ENCODE measurements around the gene FA2H. TPM values are rescaled to one million over a fixed set of nuclear protein-coding genes. Genes with fewer than 3 reads are reported as not detected.

The FA2H gene
- total and polyA plus RNA-seq, 5 donors from 2014 or later = 1.8 TPM; not detected in 4

DNA sequence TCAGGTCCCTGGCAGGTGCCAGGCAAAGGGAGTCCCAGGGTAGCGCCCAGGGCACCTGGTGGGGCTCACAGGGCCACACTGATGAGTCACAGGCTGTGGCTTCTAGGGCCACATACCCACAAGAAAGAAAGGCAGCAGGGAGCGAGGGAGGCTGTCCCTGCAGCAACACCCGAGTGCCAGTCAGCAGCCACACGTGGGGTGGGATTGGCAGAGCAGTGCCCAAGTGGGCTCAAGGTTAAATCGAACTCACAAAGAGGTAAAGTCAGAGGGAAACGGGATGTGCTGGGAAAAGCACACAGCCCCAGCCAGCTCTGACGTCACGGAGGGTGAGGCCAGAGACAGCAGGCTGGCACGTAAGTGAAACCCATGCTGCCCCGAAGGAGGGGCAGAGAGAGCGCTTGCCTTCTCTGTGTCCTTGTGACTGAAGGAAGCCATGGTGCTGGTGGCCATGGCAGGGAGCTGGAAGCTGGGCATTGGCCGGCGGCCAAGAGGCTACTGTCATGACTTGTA, 33.8 kb downstream of the FA2H start:
- H3K36me3 Mint-ChIP-seq = no peaks in the 10 kb centered on the region
- no peak overlapping the region for H3K4me3 ChIP-seq (ENCODE audit: low read depth, low read length)
- H3K36me3 ChIP-seq (ENCODE audit: control insufficient read depth, insufficient read depth, low read length) = no peaks in the 10 kb centered on the region
- H3K4me3 Mint-ChIP-seq = no peak overlapping the region
- H3K4me1 ChIP-seq (ENCODE audit: control insufficient read depth, insufficient read depth, low read length, poor library complexity, severe bottlenecking) = no peaks in the 10 kb centered on the region
- ATAC-seq (ENCODE audit: low read depth in 2 of 2) = no peak
- no peak overlapping the region for H3K27ac Mint-ChIP-seq
- no peaks in the 10 kb centered on the region for H3K4me1 Mint-ChIP-seq
- H3K27ac ChIP-seq (ENCODE audit: insufficient read depth, low read length, poor library complexity, severe bottlenecking) = no peak overlapping the region
- peaks cover 4% of the 10 kb centered on the region for H3K27me3 Mint-ChIP-seq
- no peaks in the 10 kb centered on the region for H3K9me3 Mint-ChIP-seq
- DNase-seq = no peak
- H3K9me3 ChIP-seq (ENCODE audit: control insufficient read depth in 2 of 2, low read length in 2 of 2) = no peaks in the 10 kb centered on the region
- no peaks in the 10 kb centered on the region for H3K27me3 ChIP-seq (ENCODE audit: control insufficient read depth, insufficient read depth, low read length)

DNA sequence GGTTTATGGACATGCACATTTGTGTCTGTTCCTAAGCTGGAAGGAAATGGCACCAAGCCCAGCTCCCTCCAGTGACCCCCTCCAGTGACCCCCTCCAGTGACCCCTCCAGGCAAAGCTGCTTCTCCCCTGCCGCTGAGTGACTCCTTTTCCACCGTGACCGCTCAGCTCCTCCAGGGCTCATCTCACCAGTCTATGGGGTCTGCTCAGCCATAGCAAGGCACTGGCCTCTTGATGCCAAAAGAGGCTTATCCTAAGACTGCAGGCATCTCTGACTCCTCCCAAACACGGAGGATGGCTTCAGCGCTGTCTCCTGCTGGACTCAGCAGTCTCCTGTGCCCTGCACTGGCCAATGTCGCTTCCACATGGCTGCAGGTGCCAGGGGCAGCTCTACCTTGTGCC, 35.3 kb downstream of the FA2H start:
- Mint-ChIP-seq H3K4me1 (no peaks in the 10 kb centered on the region), H3K4me3 (no peak overlapping the region), H3K36me3 (no peaks in the 10 kb centered on the region), H3K27ac (no peak overlapping the region), H3K27me3 (peaks cover 4% of the 10 kb centered on the region), H3K9me3 (peaks cover 0 to 1% (median 0%) of the 10 kb centered on the region in 7 donors)
- Histone ChIP-seq H3K27ac (ENCODE audit: insufficient read depth, low read length, poor library complexity, severe bottlenecking) (no peak overlapping the region), H3K36me3 (ENCODE audit: control insufficient read depth, insufficient read depth, low read length) (no peaks in the 10 kb centered on the region), H3K4me3 (ENCODE audit: low read depth, low read length) (no peak overlapping the region), H3K4me1 (ENCODE audit: control insufficient read depth, insufficient read depth, low read length, poor library complexity, severe bottlenecking) (no peaks in the 10 kb centered on the region), H3K9me3 (ENCODE audit: control insufficient read depth in 2 of 2, low read length in 2 of 2) (no peaks in the 10 kb centered on the region), H3K27me3 (ENCODE audit: control insufficient read depth, insufficient read depth, low read length) (no peaks in the 10 kb centered on the region)
- DNase-seq (no peak), ATAC-seq (ENCODE audit: low read depth in 2 of 2) (no peak)

DNA sequence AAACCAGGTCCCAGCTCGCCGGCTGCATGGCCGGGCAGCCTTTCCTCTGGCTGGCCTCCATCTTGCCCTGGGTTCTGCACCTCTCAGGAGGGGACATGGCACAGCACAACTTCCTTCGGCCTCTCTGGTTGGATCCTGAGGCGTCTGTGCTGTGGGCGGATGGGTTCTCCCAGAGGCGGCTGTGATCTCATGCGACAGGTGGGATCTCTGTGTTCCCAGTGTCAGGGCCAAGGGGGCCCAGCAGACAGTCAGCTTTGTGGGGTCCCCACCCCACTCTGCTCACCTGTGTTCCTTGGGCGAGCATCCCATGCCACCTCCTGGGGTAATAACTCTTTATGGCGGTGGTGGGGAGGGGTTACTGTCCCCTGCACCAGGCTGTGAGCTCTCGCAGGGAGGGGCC, 35.8 kb downstream of the FA2H start:
- ATAC-seq (ENCODE audit: low read depth in 2 of 2) (no peak), DNase-seq (no peak)
- H3K4me1 ChIP-seq (ENCODE audit: control insufficient read depth, insufficient read depth, low read length, poor library complexity, severe bottlenecking) = no peaks in the 10 kb centered on the region
- Mint-ChIP-seq H3K27ac (no peak overlapping the region), H3K27me3 (peaks cover 4% of the 10 kb centered on the region), H3K36me3 (no peaks in the 10 kb centered on the region), H3K4me3 (no peak overlapping the region), H3K4me1 (no peaks in the 10 kb centered on the region), H3K9me3 (peaks cover 0 to 1% (median 0%) of the 10 kb centered on the region in 7 donors)
- no peak overlapping the region for H3K27ac ChIP-seq (ENCODE audit: insufficient read depth, low read length, poor library complexity, severe bottlenecking)
- H3K9me3 ChIP-seq (ENCODE audit: control insufficient read depth in 2 of 2, low read length in 2 of 2) = no peaks in the 10 kb centered on the region
- no peaks in the 10 kb centered on the region for H3K27me3 ChIP-seq (ENCODE audit: control insufficient read depth, insufficient read depth, low read length)
- no peak overlapping the region for H3K4me3 ChIP-seq (ENCODE audit: low read depth, low read length)
- no peaks in the 10 kb centered on the region for H3K36me3 ChIP-seq (ENCODE audit: control insufficient read depth, insufficient read depth, low read length)

DNA sequence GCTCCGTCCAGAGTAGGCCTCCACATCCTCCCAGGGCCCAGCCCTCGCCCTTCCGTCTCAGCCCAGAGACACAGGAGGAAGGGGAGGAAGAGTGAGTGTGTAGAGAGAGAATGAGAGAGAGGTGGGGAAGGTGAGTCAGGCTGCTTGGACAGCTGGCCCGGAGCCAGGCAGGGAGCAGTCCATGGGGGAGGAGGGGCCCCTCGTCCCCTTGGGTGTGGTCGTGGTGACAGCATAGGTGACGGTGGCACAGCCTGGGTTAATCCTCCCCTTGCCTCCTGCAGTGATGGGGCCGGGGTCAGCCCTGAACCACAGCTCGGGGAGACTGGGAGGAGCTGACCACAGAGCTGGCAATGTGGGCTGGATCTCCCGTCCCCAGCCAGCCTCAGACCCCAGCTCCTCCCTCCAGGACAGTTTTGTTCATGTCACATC, 36.5 kb downstream of the FA2H start:
- no peak overlapping the region for H3K4me3 ChIP-seq (ENCODE audit: low read depth, low read length)
- H3K27ac ChIP-seq (ENCODE audit: insufficient read depth, low read length, poor library complexity, severe bottlenecking) = no peak overlapping the region
- no peaks in the 10 kb centered on the region for H3K36me3 Mint-ChIP-seq
- no peaks in the 10 kb centered on the region for H3K4me1 Mint-ChIP-seq
- H3K9me3 Mint-ChIP-seq = peaks cover 0 to 1% (median 0%) of the 10 kb centered on the region in 7 donors
- no peaks in the 10 kb centered on the region for H3K27me3 ChIP-seq (ENCODE audit: control insufficient read depth, insufficient read depth, low read length)
- no peak overlapping the region for H3K4me3 Mint-ChIP-seq
- H3K9me3 ChIP-seq (ENCODE audit: control insufficient read depth in 2 of 2, low read length in 2 of 2) = no peaks in the 10 kb centered on the region
- H3K4me1 ChIP-seq (ENCODE audit: control insufficient read depth, insufficient read depth, low read length, poor library complexity, severe bottlenecking) = no peaks in the 10 kb centered on the region
- no peak for DNase-seq
- H3K36me3 ChIP-seq (ENCODE audit: control insufficient read depth, insufficient read depth, low read length) = no peaks in the 10 kb centered on the region
- no peak overlapping the region for H3K27ac Mint-ChIP-seq
- ATAC-seq (ENCODE audit: low read depth in 2 of 2) = no peak
- peaks cover 4% of the 10 kb centered on the region for H3K27me3 Mint-ChIP-seq

DNA sequence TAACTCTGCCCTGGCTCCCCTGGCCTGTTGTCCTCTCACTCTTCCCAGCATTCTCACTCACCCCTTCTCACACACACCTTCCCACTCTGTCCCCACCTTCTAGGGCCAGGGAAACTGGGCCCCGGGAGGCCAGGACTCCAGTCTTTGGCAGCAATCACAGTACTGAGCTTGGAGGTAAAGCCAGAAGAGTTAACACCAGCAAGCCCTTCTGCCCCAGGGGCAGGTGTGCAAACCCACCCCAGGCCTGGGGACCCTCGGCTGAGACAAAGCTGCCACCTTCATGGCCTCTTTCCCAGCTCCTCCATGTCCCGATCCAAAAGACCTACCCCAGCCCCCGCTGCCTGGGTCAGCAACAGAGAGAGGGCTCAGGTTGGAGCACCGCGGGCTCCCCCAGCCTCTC, 37.1 kb downstream of the FA2H start:
- Mint-ChIP-seq H3K27ac (no peak overlapping the region), H3K4me1 (no peaks in the 10 kb centered on the region), H3K36me3 (no peaks in the 10 kb centered on the region), H3K9me3 (peaks cover 0 to 1% (median 0%) of the 10 kb centered on the region in 7 donors), H3K27me3 (peaks cover 4% of the 10 kb centered on the region), H3K4me3 (no peak overlapping the region)
- Histone ChIP-seq H3K4me1 (ENCODE audit: control insufficient read depth, insufficient read depth, low read length, poor library complexity, severe bottlenecking) (no peaks in the 10 kb centered on the region), H3K36me3 (ENCODE audit: control insufficient read depth, insufficient read depth, low read length) (no peaks in the 10 kb centered on the region), H3K27me3 (ENCODE audit: control insufficient read depth, insufficient read depth, low read length) (no peaks in the 10 kb centered on the region), H3K27ac (ENCODE audit: insufficient read depth, low read length, poor library complexity, severe bottlenecking) (no peak overlapping the region), H3K4me3 (ENCODE audit: low read depth, low read length) (no peak overlapping the region), H3K9me3 (ENCODE audit: control insufficient read depth in 2 of 2, low read length in 2 of 2) (no peaks in the 10 kb centered on the region)
- ATAC-seq (ENCODE audit: low read depth in 2 of 2) = no peak
- DNase-seq = no peak

DNA sequence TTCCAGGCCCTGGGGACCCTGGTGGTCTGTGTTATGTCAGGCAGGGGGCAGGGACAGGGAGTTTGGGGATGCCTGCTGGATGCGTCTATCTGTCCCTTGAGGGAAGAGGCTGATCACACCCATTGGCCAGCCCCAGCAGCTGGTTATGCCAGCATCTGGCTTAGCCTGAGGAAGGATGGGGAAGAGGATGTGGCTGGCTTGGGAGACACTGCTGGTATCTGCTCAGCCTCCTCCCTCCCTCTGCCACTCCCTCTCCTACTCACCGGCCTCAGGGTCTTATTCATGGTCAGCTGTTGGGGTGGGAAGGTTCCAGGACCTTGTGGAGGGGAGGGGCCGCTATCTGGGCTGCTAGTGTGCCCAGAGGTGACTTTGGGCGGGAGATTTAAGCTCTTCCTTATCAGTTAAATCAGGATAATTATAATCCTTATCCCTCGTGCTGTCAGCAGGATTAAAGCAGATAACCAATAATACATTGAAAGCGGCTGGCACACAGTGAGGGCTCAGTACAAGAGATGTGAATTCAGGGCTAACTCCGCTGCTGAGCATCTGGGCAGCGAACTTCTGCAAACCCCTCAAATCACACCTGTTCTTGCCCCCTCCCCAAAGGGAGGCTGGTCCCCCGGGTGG, 38.0 kb downstream of the FA2H start:
- Mint-ChIP-seq H3K27me3 (peaks cover 4% of the 10 kb centered on the region), H3K4me3 (no peak overlapping the region), H3K36me3 (no peaks in the 10 kb centered on the region)

DNA sequence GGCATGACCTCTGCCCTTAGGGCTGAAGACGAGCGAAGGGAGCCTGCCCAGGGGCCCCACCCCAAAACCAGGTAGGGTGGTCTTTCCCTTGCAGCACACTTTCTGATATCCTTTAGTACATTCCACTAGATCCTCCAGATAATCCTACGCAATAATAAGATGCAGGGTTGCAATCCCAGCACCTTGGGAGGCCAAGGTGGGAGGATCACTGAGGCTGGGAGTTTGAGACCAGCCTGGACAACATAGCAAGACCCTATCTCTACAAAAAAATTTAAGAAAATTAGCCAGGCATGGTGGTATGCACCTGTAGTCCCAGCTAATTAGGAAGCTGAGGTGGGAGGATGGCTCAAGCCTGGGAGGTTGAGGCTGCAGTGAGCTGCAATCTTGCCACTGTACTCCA, 39.1 kb downstream of the FA2H start:
- DNase-seq = no peak
- Mint-ChIP-seq H3K9me3 (peaks cover 0 to 3% (median 0%) of the 10 kb centered on the region in 7 donors), H3K27me3 (peaks cover 4% of the 10 kb centered on the region), H3K4me1 (no peaks in the 10 kb centered on the region), H3K27ac (no peak overlapping the region), H3K36me3 (no peaks in the 10 kb centered on the region), H3K4me3 (no peak overlapping the region)
- no peaks in the 10 kb centered on the region for H3K36me3 ChIP-seq (ENCODE audit: control insufficient read depth, insufficient read depth, low read length)
- no peaks in the 10 kb centered on the region for H3K9me3 ChIP-seq (ENCODE audit: control insufficient read depth in 2 of 2, low read length in 2 of 2)
- no peaks in the 10 kb centered on the region for H3K27me3 ChIP-seq (ENCODE audit: control insufficient read depth, insufficient read depth, low read length)
- no peak overlapping the region for H3K27ac ChIP-seq (ENCODE audit: insufficient read depth, low read length, poor library complexity, severe bottlenecking)
- H3K4me1 ChIP-seq (ENCODE audit: control insufficient read depth, insufficient read depth, low read length, poor library complexity, severe bottlenecking) = no peaks in the 10 kb centered on the region
- no peak overlapping the region for H3K4me3 ChIP-seq (ENCODE audit: low read depth, low read length)
- ATAC-seq (ENCODE audit: low read depth in 2 of 2) = no peak

More for the DNA sequence above, 38.0 kb downstream of the FA2H start:
- ATAC-seq (ENCODE audit: low read depth in 2 of 2) (no peak), DNase-seq (no peak)
- Histone ChIP-seq H3K27me3 (ENCODE audit: control insufficient read depth, insufficient read depth, low read length) (no peaks in the 10 kb centered on the region), H3K4me3 (ENCODE audit: low read depth, low read length) (no peak overlapping the region), H3K4me1 (ENCODE audit: control insufficient read depth, insufficient read depth, low read length, poor library complexity, severe bottlenecking) (no peaks in the 10 kb centered on the region), H3K36me3 (ENCODE audit: control insufficient read depth, insufficient read depth, low read length) (no peaks in the 10 kb centered on the region), H3K27ac (ENCODE audit: insufficient read depth, low read length, poor library complexity, severe bottlenecking) (no peak overlapping the region), H3K9me3 (ENCODE audit: control insufficient read depth in 2 of 2, low read length in 2 of 2) (no peaks in the 10 kb centered on the region)
- peaks cover 0 to 1% (median 0%) of the 10 kb centered on the region in 7 donors for H3K9me3 Mint-ChIP-seq
- H3K4me1 Mint-ChIP-seq = no peaks in the 10 kb centered on the region
- no peak overlapping the region for H3K27ac Mint-ChIP-seq

DNA sequence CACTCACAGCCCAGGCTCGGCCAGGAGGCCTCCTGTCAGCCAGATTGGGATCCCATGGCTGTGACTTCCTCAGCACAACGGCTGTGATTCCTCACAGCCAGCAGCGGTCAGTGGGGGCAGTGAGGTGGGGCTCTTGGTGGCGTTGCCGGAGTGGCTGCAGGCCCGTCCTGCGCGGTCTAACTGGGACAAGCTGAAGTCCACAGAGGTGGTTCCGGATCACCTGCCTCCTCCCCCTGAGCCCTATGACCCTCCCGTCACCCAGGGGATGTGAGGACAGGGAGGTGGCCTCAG, 39.5 kb downstream of the FA2H start:
- peaks cover 4% of the 10 kb centered on the region for H3K27me3 Mint-ChIP-seq
- H3K4me3 ChIP-seq (ENCODE audit: low read depth, low read length) = no peak overlapping the region
- H3K4me1 Mint-ChIP-seq = peaks cover 0 to 4% (median 1%) of the 10 kb centered on the region in 4 donors
- H3K27me3 ChIP-seq (ENCODE audit: control insufficient read depth, insufficient read depth, low read length) = no peaks in the 10 kb centered on the region
- H3K9me3 Mint-ChIP-seq = peaks cover 0 to 3% (median 0%) of the 10 kb centered on the region in 7 donors
- no peak overlapping the region for H3K4me3 Mint-ChIP-seq
- H3K4me1 ChIP-seq (ENCODE audit: control insufficient read depth, insufficient read depth, low read length, poor library complexity, severe bottlenecking) = peaks cover 2% of the 10 kb centered on the region
- H3K36me3 Mint-ChIP-seq = no peaks in the 10 kb centered on the region
- H3K27ac ChIP-seq (ENCODE audit: insufficient read depth, low read length, poor library complexity, severe bottlenecking) = no peak overlapping the region
- ATAC-seq (ENCODE audit: low read depth in 2 of 2) (no peak), DNase-seq (no peak)
- H3K27ac Mint-ChIP-seq = no peak overlapping the region
- H3K36me3 ChIP-seq (ENCODE audit: control insufficient read depth, insufficient read depth, low read length) = no peaks in the 10 kb centered on the region
- no peaks in the 10 kb centered on the region for H3K9me3 ChIP-seq (ENCODE audit: control insufficient read depth in 2 of 2, low read length in 2 of 2)
